ENCODE measurements around the gene C1QL4.

DNA sequence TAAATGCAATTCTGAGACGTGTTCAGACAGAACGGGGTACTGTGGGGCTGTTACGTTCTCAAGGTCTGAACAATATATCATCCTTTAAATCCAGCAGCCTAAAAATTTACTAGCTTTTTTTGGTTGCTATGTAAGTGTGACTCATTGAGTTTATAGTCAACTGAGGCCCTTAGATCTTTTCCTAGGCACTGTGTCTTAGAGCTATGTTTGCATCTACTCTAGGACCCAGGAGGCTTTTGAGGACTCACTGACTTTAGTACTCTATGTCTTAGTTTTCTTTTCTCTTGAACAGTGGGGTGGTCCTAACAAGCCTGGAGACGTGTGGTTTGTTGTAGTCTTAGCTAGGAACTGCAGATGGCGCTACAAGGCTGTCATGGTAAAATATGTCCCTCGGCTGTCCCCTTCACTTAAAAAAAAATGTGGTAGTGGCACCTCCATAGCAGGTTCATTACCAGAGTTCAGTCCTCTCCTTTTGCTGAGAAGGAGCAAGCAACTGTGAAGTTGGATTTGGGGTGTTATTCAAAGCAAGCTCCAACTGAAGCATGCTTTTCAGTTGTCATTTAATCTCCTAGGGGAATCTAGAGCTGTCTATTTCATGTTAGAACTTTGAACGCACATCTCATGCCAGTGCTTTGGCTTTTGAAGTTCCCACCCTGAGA is 21.6 kb upstream of the C1QL4 start:
- TF ChIP-seq, protein P1, sequence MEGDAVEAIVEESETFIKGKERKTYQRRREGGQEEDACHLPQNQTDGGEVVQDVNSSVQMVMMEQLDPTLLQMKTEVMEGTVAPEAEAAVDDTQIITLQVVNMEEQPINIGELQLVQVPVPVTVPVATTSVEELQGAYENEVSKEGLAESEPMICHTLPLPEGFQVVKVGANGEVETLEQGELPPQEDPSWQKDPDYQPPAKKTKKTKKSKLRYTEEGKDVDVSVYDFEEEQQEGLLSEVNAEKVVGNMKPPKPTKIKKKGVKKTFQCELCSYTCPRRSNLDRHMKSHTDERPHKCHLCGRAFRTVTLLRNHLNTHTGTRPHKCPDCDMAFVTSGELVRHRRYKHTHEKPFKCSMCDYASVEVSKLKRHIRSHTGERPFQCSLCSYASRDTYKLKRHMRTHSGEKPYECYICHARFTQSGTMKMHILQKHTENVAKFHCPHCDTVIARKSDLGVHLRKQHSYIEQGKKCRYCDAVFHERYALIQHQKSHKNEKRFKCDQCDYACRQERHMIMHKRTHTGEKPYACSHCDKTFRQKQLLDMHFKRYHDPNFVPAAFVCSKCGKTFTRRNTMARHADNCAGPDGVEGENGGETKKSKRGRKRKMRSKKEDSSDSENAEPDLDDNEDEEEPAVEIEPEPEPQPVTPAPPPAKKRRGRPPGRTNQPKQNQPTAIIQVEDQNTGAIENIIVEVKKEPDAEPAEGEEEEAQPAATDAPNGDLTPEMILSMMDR (IDR thresholded peaks at IDR 0.05): peak; percentile 89
- TF ChIP-seq POLR2AphosphoS5 (IDR thresholded peaks at IDR 0.05; ENCODE audit: low read depth, low read length) (no peak), TCF7L2 (IDR thresholded peaks at IDR 0.05; ENCODE audit: low read depth, low read length) (no peak)
- TF ChIP-seq, protein P2, sequence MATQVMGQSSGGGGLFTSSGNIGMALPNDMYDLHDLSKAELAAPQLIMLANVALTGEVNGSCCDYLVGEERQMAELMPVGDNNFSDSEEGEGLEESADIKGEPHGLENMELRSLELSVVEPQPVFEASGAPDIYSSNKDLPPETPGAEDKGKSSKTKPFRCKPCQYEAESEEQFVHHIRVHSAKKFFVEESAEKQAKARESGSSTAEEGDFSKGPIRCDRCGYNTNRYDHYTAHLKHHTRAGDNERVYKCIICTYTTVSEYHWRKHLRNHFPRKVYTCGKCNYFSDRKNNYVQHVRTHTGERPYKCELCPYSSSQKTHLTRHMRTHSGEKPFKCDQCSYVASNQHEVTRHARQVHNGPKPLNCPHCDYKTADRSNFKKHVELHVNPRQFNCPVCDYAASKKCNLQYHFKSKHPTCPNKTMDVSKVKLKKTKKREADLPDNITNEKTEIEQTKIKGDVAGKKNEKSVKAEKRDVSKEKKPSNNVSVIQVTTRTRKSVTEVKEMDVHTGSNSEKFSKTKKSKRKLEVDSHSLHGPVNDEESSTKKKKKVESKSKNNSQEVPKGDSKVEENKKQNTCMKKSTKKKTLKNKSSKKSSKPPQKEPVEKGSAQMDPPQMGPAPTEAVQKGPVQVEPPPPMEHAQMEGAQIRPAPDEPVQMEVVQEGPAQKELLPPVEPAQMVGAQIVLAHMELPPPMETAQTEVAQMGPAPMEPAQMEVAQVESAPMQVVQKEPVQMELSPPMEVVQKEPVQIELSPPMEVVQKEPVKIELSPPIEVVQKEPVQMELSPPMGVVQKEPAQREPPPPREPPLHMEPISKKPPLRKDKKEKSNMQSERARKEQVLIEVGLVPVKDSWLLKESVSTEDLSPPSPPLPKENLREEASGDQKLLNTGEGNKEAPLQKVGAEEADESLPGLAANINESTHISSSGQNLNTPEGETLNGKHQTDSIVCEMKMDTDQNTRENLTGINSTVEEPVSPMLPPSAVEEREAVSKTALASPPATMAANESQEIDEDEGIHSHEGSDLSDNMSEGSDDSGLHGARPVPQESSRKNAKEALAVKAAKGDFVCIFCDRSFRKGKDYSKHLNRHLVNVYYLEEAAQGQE (IDR thresholded peaks at IDR 0.05; ENCODE audit: insufficient read depth in 1 of 2, low read depth in 2 of 2, low read length in 1 of 2): no peak

Data from Panc1 (cell line).